ENCODE results near the gene PRSS50. TPM values are rescaled to one million over a fixed set of nuclear protein-coding genes. Genes with fewer than 3 reads are reported as not detected.

The PRSS50 gene
- total and polyA plus RNA-seq, 9 donors = 0.12 to 0.69 (median 0.32) TPM; not detected in 1

- no peaks in the 10 kb centered on the region for H3K27me3 ChIP-seq
- DNase-seq = no peak
- H3K36me3 ChIP-seq = no peaks in the 10 kb centered on the region
- no peaks in the 10 kb centered on the region for H3K9me3 ChIP-seq
- intact Hi-C loops (cut with DNase I) = no loop called here
- no peak overlapping the region for H3K4me3 ChIP-seq
- WGBS, 3 donors = 86 to 91% (median 90%) methylated on average over 3 of the region's 3 CpGs
- H3K27ac ChIP-seq = no peak overlapping the region
- TF ChIP-seq CTCF (IDR thresholded peaks at IDR 0.05) (no peak), EP300 (IDR thresholded peaks at IDR 0.05) (no peak), POLR2A (IDR thresholded peaks at IDR 0.05) (no peak)
- no peaks in the 10 kb centered on the region for H3K4me1 ChIP-seq (ENCODE audit: insufficient read depth)
These were observed 14.1 kb upstream of the PRSS50 start for GRCh38 chr3:46731795-46732194.

- H3K27me3 ChIP-seq = no peaks in the 10 kb centered on the region
- no peak for DNase-seq
- no peaks in the 10 kb centered on the region for H3K4me1 ChIP-seq (ENCODE audit: insufficient read depth)
- no peaks in the 10 kb centered on the region for H3K36me3 ChIP-seq
- intact Hi-C loops (cut with DNase I) = no loop called here
- no peak overlapping the region for H3K27ac ChIP-seq
- no peaks in the 10 kb centered on the region for H3K9me3 ChIP-seq
- no peak overlapping the region for H3K4me3 ChIP-seq
- 61 to 69% (median 68%) methylated on average over 2 of the region's 2 CpGs for WGBS, 3 donors
- TF ChIP-seq POLR2A (IDR thresholded peaks at IDR 0.05) (no peak), EP300 (IDR thresholded peaks at IDR 0.05) (no peak), CTCF (IDR thresholded peaks at IDR 0.05) (no peak)
These were observed 13.2 kb upstream of the PRSS50 start for GRCh38 chr3:46730819-46731218.

GRCh38 chr3:46729038-46729437 is 11.4 kb upstream of the PRSS50 start:
- Histone ChIP-seq H3K27me3 (no peaks in the 10 kb centered on the region), H3K27ac (no peak overlapping the region), H3K9me3 (no peaks in the 10 kb centered on the region), H3K4me1 (ENCODE audit: insufficient read depth) (no peaks in the 10 kb centered on the region), H3K36me3 (no peaks in the 10 kb centered on the region), H3K4me3 (no peak overlapping the region)
- DNase-seq = no peak
- WGBS, 3 donors = 83 to 87% (median 83%) methylated on average over 4 of the region's 4 CpGs
- intact Hi-C loops (cut with DNase I) = no loop called here
- TF ChIP-seq EP300 (IDR thresholded peaks at IDR 0.05) = no peak
- no peak for TF ChIP-seq CTCF (IDR thresholded peaks at IDR 0.05)
- TF ChIP-seq POLR2A (IDR thresholded peaks at IDR 0.05) = no peak

- no peaks in the 10 kb centered on the region for H3K27me3 ChIP-seq
- 16 to 17% (median 17%) methylated on average over 6 of the region's 6 CpGs for WGBS, 3 donors
- DNase-seq = peak in 1 of 5 donors; percentile 14
- no peak overlapping the region for H3K4me3 ChIP-seq
- TF ChIP-seq EP300 (IDR thresholded peaks at IDR 0.05) = no peak
- TF ChIP-seq POLR2A (IDR thresholded peaks at IDR 0.05) = no peak
- TF ChIP-seq CTCF (IDR thresholded peaks at IDR 0.05) = no peak
- intact Hi-C loops (cut with DNase I) = no loop called here
- H3K27ac ChIP-seq = no peak overlapping the region
- H3K36me3 ChIP-seq = no peaks in the 10 kb centered on the region
- H3K9me3 ChIP-seq = no peaks in the 10 kb centered on the region
- H3K4me1 ChIP-seq (ENCODE audit: insufficient read depth) = no peaks in the 10 kb centered on the region
These were observed 8.1 kb upstream of the PRSS50 start for GRCh38 chr3:46725621-46726314.
